Caco-2 (cell line): Measurements from ENCODE around the gene LRRC4C. TPM values are rescaled to one million over a fixed set of nuclear protein-coding genes. Genes with fewer than 3 reads are reported as not detected.

ENCODE experiments used
- BruUV-seq: library from RNA; stranded (reverse); fragments of 400-500 nt; replicated peaks from 2 replicates; lab custom pipeline; 2021; lab: Mats Ljungman, UMichigan
- CTCF ChIA-PET: fragments of 300-600 bp; sonication (Branson Sonifier 250); formaldehyde crosslinking; loops from one replicate; lab custom pipeline; 2022; ENCODE audit warnings: antibody characterized with exemption; lab: Charles Lee
- POLR2A ChIA-PET: fragments of 300-600 bp; sonication (Branson Sonifier 250); formaldehyde crosslinking; loops from one replicate; lab custom pipeline; 2022; ENCODE audit warnings: antibody characterized with exemption; lab: Charles Lee
- DNase-seq, 2 experiments: peaks; one replicate each; pipeline versions ENCODE4 v3.0.0 to v3.0.0-alpha.2; 2020 to 2022
- H3K27me3 ChIP-seq: replicated peaks from 2 replicates; pipeline ENCODE4 v1.6.0; 2011; ENCODE audit warnings: low read length; ENCODE audit not compliant: control insufficient read depth, insufficient read depth
- H3K36me3 ChIP-seq: 2 replicates; pipeline ENCODE4 v1.5.1; 2011; ENCODE audit warnings: low read length; ENCODE audit not compliant: control insufficient read depth, insufficient read depth
- H3K4me1 ChIP-seq: fragments of 250-450 bp; sonication (Bioruptor Pico); 2 replicates; pipeline ENCODE4 v1.5.1; 2020; ENCODE audit warnings: mild to moderate bottlenecking
- H3K4me3 ChIP-seq: 2 replicates; pipeline ENCODE4 v1.5.1; 2011; ENCODE audit warnings: low read depth, mild to moderate bottlenecking, control low read depth, low read length
- H3K9me3 ChIP-seq: fragments of 250-450 bp; sonication (Bioruptor Pico); 2 replicates; pipeline ENCODE4 v1.5.1; 2020; ENCODE audit warnings: mild to moderate bottlenecking, moderate library complexity
- H3K27ac Mint-ChIP-seq: one replicate; pipeline ENCODE4 v1.8.0; 2022; ENCODE audit warnings: mixed read lengths; ENCODE audit not compliant: unreplicated experiment
- H3K27me3 Mint-ChIP-seq: one replicate; pipeline ENCODE4 v1.8.0; 2022; ENCODE audit warnings: mixed read lengths; ENCODE audit not compliant: insufficient read depth, unreplicated experiment
- H3K36me3 Mint-ChIP-seq: one replicate; pipeline ENCODE4 v1.8.0; 2022; ENCODE audit warnings: mild to moderate bottlenecking, mixed read lengths; ENCODE audit not compliant: insufficient read depth, unreplicated experiment
- H3K4me1 Mint-ChIP-seq: one replicate; pipeline ENCODE4 v1.8.0; 2022; ENCODE audit warnings: low read depth, mixed read lengths; ENCODE audit not compliant: unreplicated experiment
- H3K4me3 Mint-ChIP-seq: one replicate; pipeline ENCODE4 v1.8.0; 2022; ENCODE audit warnings: mild to moderate bottlenecking, moderate library complexity, mixed read lengths; ENCODE audit not compliant: unreplicated experiment
- H3K9me3 Mint-ChIP-seq: one replicate; pipeline ENCODE4 v1.8.0; 2022; ENCODE audit warnings: mixed read lengths; ENCODE audit not compliant: unreplicated experiment
- intact Hi-C: fragments of 100-400 bp; cut with micrococcal nuclease; formaldehyde crosslinking; loops from one replicate; pipeline ENCODE4 v1.10.0; 2022; ENCODE audit not compliant: unreplicated experiment
- total RNA-seq: library from RNA; stranded (reverse); gene quantifications from 2 replicates; pipeline ENCODE4 v1.2.3, GENCODE V29; 2022
- TF ChIP-seq, protein P1 (sequence below), 2 experiments: fragments of 200-600 bp in 1 of 2; IDR thresholded peaks; 1 replicate in 1 of 2; 2 replicates in 1 of 2; pipeline versions ENCODE4 v1.5.1 to v1.8.0; 2011 to 2022; ENCODE audit warnings: antibody characterized with exemption in 1 of 2, control low read depth in 1 of 2, inconsistent platforms in 1 of 2, low read depth in 1 of 2, low read length in 1 of 2, mild to moderate bottlenecking in 1 of 2, moderate library complexity in 1 of 2; ENCODE audit not compliant: insufficient read depth in 1 of 2, severe bottlenecking in 1 of 2, unreplicated experiment in 1 of 2

Gene LRRC4C
- total RNA-seq, 1 experiment from 2014 or later, result not detected

DNA sequence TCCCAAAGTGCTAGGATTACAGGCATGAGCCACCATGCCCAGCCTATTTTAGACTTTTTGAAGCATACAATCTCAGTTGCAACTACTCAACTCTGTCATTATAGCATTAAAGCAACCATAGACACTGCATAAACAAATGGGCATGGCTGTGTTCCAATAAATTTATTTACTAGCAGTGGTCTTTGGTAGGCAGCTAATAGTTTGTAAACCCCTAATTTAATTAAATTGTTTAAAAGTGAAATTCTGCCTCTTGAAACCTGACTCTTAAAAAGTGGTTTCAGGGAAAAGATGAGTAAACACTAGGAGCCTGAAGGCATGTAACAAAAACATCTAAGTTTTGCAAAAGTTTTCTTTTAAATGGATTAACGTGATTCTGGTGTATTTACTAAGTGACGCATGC lies 1364.5 kb downstream of the LRRC4C start:
- H3K4me1 Mint-ChIP-seq, result no peaks in the 10 kb centered on the region
- TF ChIP-seq, protein P1, sequence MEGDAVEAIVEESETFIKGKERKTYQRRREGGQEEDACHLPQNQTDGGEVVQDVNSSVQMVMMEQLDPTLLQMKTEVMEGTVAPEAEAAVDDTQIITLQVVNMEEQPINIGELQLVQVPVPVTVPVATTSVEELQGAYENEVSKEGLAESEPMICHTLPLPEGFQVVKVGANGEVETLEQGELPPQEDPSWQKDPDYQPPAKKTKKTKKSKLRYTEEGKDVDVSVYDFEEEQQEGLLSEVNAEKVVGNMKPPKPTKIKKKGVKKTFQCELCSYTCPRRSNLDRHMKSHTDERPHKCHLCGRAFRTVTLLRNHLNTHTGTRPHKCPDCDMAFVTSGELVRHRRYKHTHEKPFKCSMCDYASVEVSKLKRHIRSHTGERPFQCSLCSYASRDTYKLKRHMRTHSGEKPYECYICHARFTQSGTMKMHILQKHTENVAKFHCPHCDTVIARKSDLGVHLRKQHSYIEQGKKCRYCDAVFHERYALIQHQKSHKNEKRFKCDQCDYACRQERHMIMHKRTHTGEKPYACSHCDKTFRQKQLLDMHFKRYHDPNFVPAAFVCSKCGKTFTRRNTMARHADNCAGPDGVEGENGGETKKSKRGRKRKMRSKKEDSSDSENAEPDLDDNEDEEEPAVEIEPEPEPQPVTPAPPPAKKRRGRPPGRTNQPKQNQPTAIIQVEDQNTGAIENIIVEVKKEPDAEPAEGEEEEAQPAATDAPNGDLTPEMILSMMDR (IDR thresholded peaks at IDR 0.05; ENCODE audit: insufficient read depth in 1 of 2, low read depth in 1 of 2, low read length in 1 of 2, severe bottlenecking in 1 of 2, unreplicated experiment in 1 of 2), result no peak
- no peaks in the 10 kb centered on the region for H3K9me3 Mint-ChIP-seq
- H3K36me3 ChIP-seq, result no peaks in the 10 kb centered on the region
- no peaks in the 10 kb centered on the region for H3K36me3 Mint-ChIP-seq
- H3K9me3 ChIP-seq, result no peaks in the 10 kb centered on the region
- no peak overlapping the region for H3K4me3 ChIP-seq
- no peaks in the 10 kb centered on the region for H3K27me3 ChIP-seq
- no peak for DNase-seq
- BruUV-seq, result no TSS peak
- no peaks in the 10 kb centered on the region for H3K27me3 Mint-ChIP-seq
- ChIA-PET CTCF (no interaction called here), POLR2A (no interaction called here)
- no peak overlapping the region for H3K27ac Mint-ChIP-seq
- intact Hi-C loops, result no loop called here
- no peak overlapping the region for H3K4me3 Mint-ChIP-seq
- no peaks in the 10 kb centered on the region for H3K4me1 ChIP-seq

DNA sequence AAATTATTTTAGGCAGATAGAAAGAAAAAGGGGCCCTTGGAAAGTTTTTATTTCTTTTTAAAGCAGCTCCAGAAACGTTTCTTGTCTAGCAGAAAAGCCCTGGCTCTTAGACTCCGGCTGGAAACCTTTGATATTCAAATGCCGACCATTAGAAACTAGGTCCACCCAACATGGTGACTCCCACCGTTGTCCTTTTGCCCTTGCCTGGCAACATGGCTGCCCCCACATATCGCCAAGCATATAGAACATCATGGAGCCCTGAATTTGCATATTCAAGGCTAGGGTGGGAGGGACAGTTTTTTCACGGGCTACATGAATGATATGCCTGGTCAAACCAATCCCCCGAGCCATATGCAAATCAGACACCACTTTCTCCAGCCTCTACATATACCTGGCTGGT lies 1379.0 kb downstream of the LRRC4C start:
- H3K27me3 Mint-ChIP-seq, result peaks cover 3% of the 10 kb centered on the region

More for the DNA sequence above, 1379.0 kb downstream of the LRRC4C start:
- no peaks in the 10 kb centered on the region for H3K27me3 ChIP-seq
- no peak overlapping the region for H3K4me3 ChIP-seq
- POLR2A ChIA-PET, result no interaction called here
- Mint-ChIP-seq H3K27ac (no peak overlapping the region), H3K4me3 (no peak overlapping the region), H3K36me3 (no peaks in the 10 kb centered on the region), H3K9me3 (peaks cover 9% of the 10 kb centered on the region), H3K4me1 (no peaks in the 10 kb centered on the region)
- BruUV-seq, result no TSS peak
- H3K36me3 ChIP-seq, result no peaks in the 10 kb centered on the region
- 0 out of 2 replicates have a peak, but pooled peaks cover 3% of the 10 kb centered on the region for H3K9me3 ChIP-seq
- CTCF ChIA-PET, result no interaction called here
- no peak for DNase-seq
- TF ChIP-seq, protein P1 (IDR thresholded peaks at IDR 0.05; ENCODE audit: insufficient read depth in 1 of 2, low read depth in 1 of 2, low read length in 1 of 2, severe bottlenecking in 1 of 2, unreplicated experiment in 1 of 2), result no peak
- no peaks in the 10 kb centered on the region for H3K4me1 ChIP-seq
- intact Hi-C loops, result no loop called here
